Skeletal muscle cell (primary cell): ENCODE data around the gene USP22.
A peak's percentile ranks its signal among the peaks of the same experiment; 100 is the strongest.
"Not testable (repeated sequence)": the region's sequence is repeated elsewhere in the genome, so short reads cannot be mapped to it uniquely, and the experiment has no call there.

Experiments
- DNase-seq: peaks from one replicate; pipeline ENCODE4 v3.0.0-alpha.2; 2010; ENCODE audit warnings: low read depth
- H3K4me3 ChIP-seq: 2 replicates; pipeline ENCODE4 v1.5.1; 2011; ENCODE audit warnings: low read depth, mild to moderate bottlenecking, control low read depth, low read length, moderate library complexity

The USP22 gene

DNA sequence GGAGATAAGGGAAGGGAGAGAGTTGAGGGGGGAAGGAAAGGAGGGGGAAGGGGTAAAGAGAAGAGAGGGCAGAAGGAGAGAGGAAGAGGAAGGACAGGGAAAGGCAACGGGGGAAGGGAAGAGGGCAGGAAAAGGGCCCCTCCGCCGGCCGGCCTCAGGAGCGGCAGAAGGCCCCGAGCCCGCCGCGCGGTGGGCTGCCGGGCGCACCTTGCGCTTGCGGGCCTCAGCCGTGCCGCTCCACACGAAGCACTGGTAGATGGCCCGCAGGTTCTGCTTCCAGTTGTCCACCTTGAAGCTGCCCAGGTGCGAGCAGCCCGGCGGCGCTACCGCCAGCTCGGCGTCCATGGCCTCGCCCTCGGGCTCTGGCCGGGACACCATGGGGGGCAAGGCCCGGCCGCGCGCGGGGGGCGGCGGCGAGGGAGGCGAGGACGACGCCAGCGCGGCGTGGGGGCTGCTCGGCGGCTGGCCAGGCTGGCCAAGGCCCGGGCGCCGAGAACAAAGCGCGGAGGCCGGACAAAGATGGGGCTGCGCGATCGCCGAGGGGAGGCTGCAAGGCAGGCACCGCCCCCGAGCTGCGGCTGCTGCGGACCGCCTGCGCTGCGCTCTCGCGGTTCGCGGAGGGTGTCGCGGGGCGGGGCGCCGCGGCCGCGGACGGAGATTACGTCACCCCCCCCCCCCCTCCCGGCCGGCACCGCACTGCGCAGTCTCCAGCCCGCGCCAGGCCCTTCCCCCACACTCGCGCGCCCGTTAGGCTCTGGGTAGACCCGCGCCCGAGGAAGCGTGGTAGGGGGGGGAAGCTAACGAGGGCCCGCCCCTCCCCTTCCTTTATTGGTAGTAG, at the start of gene USP22:
TSS of gene USP22 (minus strand) at position 554 of the 838 bp plus-strand sequence. CDS start at position 378, 176 bp downstream.
- H3K4me3 ChIP-seq = peak within 1 kb of the TSS; percentile 95
- DNase-seq = no peak

DNA sequence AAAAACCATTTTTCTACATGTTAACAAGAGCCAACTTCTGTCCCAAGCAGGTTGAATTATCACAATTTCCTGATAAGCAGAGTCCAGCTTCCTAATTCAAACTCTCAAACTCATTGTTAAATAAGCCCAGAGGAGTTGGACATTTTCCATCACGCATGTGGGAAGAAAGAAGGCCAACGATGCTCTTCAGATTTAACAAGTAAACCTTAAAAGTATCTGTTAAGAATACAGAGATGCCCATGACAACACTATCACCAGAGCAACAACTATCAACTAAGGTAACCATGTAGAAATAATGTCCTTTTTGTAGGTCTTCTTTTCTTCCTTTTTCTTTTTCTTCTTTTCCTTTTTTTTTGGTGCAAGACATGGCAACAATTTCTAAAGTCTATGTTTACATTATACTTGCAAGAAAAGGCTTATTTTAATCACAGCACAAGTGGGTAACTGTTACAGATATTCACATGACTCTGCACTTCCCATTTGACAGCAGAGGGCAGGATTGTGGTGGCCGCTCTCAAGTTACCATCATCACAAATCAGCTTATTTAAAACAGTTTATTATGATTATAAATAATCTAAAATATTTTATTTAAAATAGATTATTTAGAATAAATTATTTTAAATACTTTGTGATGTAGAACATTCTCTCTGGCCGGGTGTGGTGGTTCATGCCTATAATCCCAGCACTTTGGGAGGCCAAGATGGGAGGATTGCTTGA, 48.2 kb upstream of the USP22 start:
- DNase-seq = no peak
- no peak overlapping the region for H3K4me3 ChIP-seq

DNA sequence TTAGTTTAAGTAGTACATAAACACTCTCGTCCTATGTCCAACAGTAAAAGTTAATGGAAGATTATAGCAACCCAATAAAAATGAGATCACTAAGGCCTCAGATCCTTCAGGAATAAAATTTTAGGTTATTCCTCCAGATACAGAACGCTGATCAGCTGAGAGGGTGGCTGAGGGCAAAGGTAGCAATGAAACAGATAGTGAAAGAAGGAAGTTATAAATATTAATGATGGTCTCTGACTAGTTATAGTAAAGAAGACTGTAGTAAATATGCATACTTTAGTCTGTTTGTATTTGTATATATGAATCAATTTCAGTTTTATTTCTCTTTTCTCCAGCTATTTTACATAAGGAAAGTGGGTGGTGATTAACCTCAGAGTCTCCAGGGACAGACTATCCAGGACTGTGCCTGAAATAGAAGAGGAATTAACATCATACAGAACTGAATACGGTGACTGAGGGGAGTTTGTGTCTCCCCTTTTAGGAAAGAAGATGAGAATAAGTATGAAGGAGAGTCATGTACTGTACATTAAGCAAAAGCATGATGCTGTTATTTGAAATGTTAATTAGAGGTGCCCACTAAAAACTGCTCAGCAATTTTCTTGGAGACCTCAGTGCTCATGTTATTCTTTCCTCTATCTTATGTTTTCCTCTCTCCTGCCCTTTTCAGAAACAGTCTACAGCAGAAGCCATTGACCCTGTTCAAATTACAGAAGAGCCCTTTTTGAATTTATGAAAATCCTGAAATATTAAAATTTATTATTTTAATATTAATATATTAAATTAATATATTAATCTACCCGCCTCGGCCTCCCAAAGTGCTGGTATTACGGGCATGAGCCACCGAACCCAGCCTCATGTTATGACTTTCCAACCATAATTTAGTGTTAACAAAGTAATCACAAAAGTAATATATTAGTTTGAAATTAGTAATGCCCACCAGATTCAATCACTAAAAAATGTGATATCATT, 47.4 kb upstream of the USP22 start:
- DNase-seq = no peak
- H3K4me3 ChIP-seq = no peak overlapping the region

DNA sequence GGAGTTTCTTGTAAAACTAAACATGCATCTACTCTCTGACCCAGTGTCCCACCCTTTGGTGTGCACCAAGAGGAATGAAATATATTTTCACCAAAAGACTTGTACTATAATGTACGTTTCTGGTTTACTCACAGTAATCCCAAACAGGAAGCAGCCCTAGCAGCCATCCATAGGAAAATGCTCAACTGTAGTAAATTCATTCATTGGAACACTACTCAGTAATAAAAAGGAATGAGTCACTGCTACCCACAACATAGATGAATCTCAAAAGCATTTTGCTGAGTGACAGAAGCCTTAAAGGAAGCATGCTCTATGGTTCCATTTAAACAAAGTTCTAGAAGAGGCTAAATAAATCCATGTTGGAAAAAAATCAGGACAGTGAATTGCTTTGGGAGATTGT, 46.3 kb upstream of the USP22 start:
- H3K4me3 ChIP-seq = no peak overlapping the region
- DNase-seq = no peak

DNA sequence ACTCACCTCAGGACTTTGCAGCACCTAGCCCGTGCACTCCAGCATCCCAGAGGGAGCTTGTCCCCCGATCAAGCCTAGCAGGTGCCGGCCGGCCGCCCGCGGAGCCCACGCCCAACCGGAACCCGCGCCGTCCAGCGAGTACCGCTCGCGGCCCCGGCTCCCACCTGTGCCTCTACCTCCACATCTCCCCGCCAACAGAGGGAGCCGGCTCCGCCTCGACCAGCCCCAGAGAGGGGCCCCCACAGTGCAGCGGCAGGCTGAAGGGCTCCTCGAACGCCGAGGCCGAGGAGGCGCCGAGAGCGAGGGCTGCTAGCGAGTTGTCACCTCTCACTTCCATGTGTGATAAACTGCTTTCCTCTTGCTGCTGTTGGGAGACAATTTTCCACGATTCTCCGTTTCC, 42.9 kb upstream of the USP22 start:
- H3K4me3 ChIP-seq = no peak overlapping the region
- DNase-seq = no peak

DNA sequence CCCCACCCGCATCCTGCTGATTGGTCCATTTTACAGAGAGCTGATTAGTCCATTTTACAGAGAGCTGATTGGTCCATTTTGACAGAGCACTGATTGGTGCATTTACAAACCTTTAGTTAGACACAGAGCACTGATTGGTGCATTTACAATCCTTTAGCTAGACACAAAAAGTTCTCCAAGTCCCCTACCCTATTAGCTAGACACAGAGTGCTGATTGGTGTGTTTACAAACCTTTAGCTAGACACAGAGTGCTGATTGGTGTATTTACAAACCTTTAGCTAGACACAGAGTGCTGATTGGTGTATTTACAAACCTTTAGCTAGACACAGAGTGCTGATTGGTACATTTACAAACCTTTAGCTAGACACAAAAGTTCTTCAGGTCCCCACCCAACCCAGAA, 42.5 kb upstream of the USP22 start:
- not testable (repeated sequence) for DNase-seq, H3K4me3 ChIP-seq

DNA sequence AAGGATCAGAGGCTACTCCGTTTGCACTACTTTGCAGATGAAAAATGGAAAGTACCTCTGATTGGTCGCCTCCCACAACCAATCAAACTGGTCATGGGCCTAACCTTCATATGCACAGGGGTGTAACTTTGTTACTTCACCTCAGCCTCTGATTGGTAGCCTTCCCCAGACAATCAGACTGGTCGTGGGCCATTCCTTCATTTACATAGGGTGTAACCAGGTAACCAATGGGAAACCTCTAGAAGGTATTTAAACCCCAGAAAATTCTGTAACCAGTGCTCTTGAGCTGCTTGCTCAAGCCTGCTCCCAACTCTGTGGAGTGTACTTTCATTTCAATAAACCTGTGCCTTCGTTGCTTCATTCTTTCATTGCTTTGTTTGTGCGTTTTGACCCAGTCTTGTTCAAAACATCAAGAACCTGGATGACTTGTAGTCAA, 39.2 kb upstream of the USP22 start:
- no peak for DNase-seq
- no peak overlapping the region for H3K4me3 ChIP-seq

DNA sequence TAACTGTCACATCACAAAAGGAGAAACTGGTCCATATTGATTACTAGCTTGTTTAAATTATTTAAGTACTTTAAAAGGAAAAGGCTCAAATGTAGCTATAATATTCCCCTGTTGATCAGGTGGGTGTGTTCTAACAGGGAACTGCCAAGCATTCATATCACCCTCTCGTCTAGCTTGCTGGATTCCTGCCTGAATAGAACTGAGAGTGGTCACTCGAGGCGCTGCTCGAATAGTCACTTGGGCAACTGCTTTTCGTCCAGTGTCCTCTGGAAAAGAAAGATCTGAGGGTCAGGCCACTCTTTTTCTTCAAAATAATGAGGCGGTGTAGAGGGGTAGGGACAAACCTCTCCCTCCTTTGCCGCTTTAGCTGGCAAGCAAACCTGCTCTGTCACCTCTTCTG, 36.4 kb upstream of the USP22 start:
- H3K4me3 ChIP-seq = no peak overlapping the region
- DNase-seq = no peak

DNA sequence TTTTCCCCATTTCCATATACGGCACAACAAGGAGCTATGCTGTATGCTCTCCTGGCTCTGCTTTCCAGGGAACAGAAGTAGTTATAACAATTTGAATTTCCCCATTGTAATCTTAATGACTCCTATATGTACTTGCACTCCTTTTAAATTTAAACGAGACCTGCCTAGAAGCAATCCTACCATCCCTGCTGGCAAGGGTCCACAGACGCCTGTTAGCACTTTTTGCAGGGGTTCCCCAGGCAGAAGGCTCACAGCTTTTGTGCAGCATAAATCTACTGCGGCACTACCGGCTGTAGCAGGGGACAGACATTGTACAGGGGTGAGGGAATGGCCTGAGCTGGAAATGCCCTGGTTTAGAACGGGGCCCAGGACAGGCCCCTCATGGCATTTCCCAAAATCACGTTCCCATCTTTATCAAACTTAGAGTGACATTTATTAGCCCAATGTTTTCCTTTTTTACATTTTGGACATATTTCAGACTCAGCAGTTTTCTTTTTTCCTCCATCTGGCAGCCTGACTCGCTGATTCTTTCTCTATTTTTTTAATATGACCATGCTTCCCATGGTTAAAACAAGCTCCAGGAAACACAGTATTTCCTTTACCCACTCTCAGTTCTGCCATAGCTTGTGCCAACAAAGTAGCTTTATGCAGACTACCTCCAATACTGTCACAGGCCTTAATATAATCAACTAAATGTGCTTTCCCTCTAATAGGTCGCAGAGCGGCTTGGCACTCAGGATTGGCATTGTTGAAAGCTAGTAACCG, 35.4 kb upstream of the USP22 start:
- H3K4me3 ChIP-seq = no peak overlapping the region
- DNase-seq = no peak

DNA sequence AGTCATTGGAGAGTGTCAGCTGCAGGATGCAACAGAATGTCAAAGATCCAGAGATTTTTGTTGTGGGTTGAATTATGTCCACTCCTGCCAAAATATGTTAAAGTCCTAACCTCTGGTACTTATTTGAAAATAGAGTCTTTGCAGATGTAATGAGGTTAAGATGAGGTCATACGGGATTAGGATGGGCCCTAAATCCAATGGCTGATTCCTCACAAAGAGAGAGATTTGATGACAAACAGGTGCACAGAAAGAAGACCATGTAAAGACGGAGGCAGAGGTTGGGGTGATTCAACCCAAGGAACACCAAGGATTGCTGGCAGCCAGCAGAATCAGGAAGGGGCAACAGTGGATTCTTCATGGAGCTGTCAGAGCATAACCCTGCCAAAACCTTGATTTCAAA, 34.5 kb upstream of the USP22 start:
- DNase-seq = no peak

DNA sequence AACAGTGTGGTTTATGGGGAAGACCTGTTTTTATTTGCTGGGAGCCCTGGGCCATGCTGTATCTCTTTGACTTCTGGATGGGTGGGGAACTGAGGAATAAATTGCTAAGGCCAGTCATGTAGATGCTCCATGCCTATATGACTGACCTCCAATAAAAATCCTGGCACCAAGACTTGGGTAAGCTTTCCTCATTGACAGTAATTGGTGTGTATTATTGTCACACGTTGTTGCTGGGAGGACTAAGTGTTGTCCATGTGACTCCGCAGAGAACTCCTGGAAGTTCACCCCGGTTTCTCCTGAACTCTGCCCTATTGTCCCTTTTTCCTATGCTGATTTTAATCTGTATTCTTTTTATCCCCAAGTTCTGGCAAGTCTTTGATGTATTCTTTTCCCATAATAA, 33.4 kb upstream of the USP22 start:
- H3K4me3 ChIP-seq = no peak overlapping the region
- no peak for DNase-seq

More for the DNA sequence above, 34.5 kb upstream of the USP22 start:
- H3K4me3 ChIP-seq = no peak overlapping the region

DNA sequence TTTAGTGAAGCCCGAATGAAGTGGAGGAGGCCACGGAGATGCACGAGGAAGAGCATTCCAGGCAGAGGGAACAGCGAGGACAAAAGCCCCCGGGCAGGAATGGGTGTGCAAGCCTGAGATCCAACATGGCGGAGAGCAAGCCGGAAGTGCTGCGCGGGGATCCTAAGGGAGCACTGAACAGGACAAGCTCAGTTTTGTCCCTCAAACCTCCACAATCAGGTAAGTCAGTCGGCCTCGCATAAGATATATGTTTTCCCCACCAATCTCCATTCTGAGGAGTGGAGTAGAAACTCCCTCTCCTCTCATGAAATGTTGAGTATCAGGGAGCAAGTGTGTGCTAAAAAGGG, 32.9 kb upstream of the USP22 start:
- no peak overlapping the region for H3K4me3 ChIP-seq
- no peak for DNase-seq

DNA sequence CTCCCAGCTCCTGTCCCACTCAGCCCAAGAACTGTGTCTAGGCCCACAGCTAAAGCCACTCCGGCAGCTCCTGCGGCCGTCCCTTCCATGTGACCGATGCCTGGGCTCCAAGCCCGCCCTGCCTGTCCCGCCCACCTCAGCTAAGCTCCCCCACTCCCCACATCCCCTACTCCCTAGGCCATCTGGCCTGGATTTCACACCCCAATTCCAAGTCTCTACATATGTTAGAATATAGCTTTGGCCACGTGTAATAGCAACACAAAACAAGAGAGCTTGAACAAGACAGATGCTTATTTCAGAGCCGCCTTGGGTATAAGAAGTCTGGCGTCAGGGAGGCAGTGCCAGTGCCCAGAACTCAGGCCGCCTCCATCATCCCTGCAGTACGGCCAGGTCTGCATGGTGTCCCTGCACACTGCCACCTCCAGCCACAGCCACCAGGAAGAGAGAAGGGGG, 30.0 kb upstream of the USP22 start:
- no peak for DNase-seq
- H3K4me3 ChIP-seq = no peak overlapping the region

DNA sequence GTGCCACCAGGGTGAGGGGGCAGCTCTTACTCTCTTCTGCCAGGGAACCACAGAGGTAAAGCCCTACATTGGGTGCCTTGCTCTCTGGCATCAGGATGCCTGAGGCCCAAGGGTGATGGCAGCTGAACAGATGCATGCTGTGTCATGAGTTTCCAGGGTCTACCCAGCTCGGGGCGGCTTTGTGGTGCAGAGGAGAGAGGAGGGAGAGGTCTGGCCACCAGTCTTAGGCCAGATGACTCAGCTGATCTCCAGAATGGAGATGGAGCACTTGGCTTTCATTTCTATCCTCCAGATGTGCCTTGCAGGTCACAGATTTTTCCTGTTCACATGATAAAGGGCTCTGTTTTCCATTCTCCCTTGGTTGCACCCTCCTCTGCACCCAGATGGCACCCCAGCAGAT, 23.6 kb upstream of the USP22 start:
- no peak overlapping the region for H3K4me3 ChIP-seq
- no peak for DNase-seq

DNA sequence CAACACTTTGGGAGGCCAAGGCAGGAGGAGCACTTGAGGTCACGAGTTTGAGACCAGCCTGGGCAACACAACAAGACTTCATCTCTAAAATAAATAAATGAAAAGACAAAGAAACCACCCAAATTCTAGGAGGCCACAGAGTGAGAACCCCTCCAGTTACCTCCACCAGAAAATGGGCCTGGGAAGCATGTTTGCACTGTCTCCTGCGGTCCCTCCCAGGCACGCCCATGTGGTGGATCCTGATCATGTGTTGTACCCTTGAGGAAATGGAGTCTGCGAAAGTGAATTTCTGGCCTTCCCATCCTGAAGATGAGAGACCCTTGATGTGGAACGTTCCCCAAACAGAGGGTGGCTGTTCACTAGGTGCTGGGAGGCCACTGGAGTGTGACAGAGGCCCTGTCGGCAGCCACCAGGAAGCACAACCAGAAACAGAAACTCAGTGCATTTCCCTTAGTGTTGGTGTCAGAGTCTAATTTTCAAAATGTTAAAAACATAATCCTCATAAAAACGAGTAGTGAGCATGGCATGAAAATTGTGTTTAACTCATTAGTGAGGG, 19.2 kb upstream of the USP22 start:
- DNase-seq = no peak

DNA sequence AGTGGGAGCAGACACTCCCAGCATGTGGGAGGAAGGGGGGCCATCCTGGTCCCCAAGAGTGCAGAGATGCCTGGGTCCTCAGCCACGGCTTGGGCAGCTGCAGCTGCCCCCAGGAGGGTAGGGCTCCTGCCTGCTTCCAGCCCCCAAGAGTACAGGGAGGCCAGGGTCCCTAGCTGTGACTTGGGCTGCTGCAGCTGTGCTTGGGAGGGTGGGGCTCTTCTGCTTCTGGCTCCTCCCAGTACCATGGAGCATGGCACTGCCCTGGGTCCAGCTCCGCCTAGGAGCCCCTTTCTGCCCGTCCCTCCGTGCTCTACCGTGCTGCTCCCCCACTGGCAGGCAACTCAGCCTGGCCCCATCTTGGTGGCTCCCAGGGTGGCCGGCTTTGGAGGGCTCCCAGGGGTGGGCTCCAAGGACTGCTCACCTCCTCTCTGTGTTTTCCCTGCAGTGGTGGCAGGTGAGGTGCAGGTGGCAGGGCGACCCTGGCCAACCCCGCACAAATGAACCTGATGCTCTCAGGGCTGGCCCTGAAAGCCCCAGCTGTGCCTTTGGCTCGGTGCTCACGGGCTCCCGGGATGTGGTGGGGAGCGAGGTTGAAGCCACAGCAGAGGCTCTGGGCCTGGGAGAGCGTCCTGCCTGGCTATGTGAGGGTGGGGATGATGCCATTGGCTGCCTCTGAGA, 18.5 kb upstream of the USP22 start:
- DNase-seq = no peak

More for the DNA sequence above, 19.2 kb upstream of the USP22 start:
- H3K4me3 ChIP-seq = no peak overlapping the region

DNA sequence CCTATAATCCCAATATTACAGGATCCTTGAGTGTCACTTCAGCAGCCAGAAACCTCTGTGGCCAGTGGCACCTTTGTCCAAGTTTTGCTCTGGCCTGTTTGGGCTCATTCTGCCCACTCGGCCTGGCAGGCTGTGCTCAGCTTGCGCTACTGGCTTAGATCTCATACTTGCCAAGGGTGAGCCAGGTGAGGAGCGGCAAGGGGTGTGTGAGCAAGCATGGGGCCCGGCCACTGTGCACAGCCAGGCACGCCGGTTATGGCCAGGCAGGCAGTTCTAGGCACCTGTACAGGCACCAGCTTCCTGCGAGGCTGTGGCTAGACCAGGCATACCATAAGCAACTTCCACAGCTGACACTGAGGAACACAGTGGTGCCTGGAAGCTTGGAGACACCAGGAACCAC, 16.9 kb upstream of the USP22 start:
- no peak for DNase-seq

More for the DNA sequence above, 18.5 kb upstream of the USP22 start:
- no peak overlapping the region for H3K4me3 ChIP-seq

More for the DNA sequence above, 16.9 kb upstream of the USP22 start:
- H3K4me3 ChIP-seq = no peak overlapping the region
